Neural cell (in vitro differentiated cells): Measurements from ENCODE around the gene FBXL15. TPM values are rescaled to one million over a fixed set of nuclear protein-coding genes. Genes with fewer than 3 reads are reported as not detected.

Experiments
- H2AFZ ChIP-seq: fragments of 200-600, 300-800 bp; sonication (generic), shearing (Covaris generic); 2 replicates; pipeline ENCODE4 v1.6.0; 2014; ENCODE audit warnings: low read depth, mild to moderate bottlenecking, antibody characterized with exemption, low read length, moderate library complexity
- H3F3A ChIP-seq: fragments of 200-600 bp; shearing (Covaris generic); 2 replicates; pipeline ENCODE4 v1.6.1; 2016; ENCODE audit warnings: mild to moderate bottlenecking, moderate library complexity, mixed read lengths, antibody characterized with exemption, low read length; ENCODE audit not compliant: insufficient read depth, poor library complexity, severe bottlenecking
- H3K27ac ChIP-seq: fragments of 200-600, 300-800 bp; sonication (generic), shearing (Covaris generic); 2 replicates; pipeline ENCODE4 v1.5.1; 2014; ENCODE audit warnings: mild to moderate bottlenecking, low read length, moderate library complexity
- H3K27me3 ChIP-seq: fragments of 300-800, 200-600 bp; sonication (generic), shearing (Covaris generic); 2 replicates; pipeline ENCODE4 v1.6.0; 2014; ENCODE audit warnings: mild to moderate bottlenecking, low read depth, low read length, moderate library complexity; ENCODE audit not compliant: insufficient read depth
- H3K36me3 ChIP-seq: fragments of 300-800, 200-600 bp; sonication (generic), shearing (Covaris generic); 2 replicates; pipeline ENCODE4 v1.5.1; 2014; ENCODE audit warnings: mild to moderate bottlenecking, antibody characterized with exemption, low read length, moderate library complexity; ENCODE audit not compliant: insufficient read depth
- H3K4me2 ChIP-seq: fragments of 300-800, 200-600 bp; sonication (generic), shearing (Covaris generic); 2 replicates; pipeline ENCODE4 v1.6.0; 2014; ENCODE audit warnings: mild to moderate bottlenecking, low read length
- H3K4me3 ChIP-seq: fragments of 300-800, 200-600 bp; sonication (generic), shearing (Covaris generic); 2 replicates; pipeline ENCODE4 v1.5.1; 2014; ENCODE audit warnings: mild to moderate bottlenecking, low read length, moderate library complexity
- H3K79me2 ChIP-seq: fragments of 200-600 bp; shearing (Covaris generic); replicated peaks from 2 replicates; pipeline ENCODE4 v1.6.0; 2014; ENCODE audit warnings: mild to moderate bottlenecking, low read length, moderate library complexity; ENCODE audit not compliant: insufficient read depth
- H3K9ac ChIP-seq: fragments of 300-800, 200-600 bp; sonication (generic), shearing (Covaris generic); 2 replicates; pipeline ENCODE4 v1.6.1; 2016; ENCODE audit warnings: mild to moderate bottlenecking, low read length, mixed read lengths
- H3K9me2 ChIP-seq: fragments of 200-600 bp; shearing (Covaris generic); 2 replicates; pipeline ENCODE4 v1.6.1; 2016; ENCODE audit warnings: mild to moderate bottlenecking, low read length, mixed read lengths; ENCODE audit not compliant: insufficient read depth
- H3K9me3 ChIP-seq: fragments of 200-600, 300-800 bp; sonication (generic), shearing (Covaris generic); 2 replicates; pipeline ENCODE4 v1.6.1; 2016; ENCODE audit warnings: mild to moderate bottlenecking, mixed run types, low read length, moderate library complexity, mixed read lengths
- H4K20me1 ChIP-seq: fragments of 200-600 bp; shearing (Covaris generic); 2 replicates; pipeline ENCODE4 v1.6.1; 2016; ENCODE audit warnings: mild to moderate bottlenecking, mixed run types; ENCODE audit not compliant: insufficient read depth
- CTCF ChIP-seq: fragments of 450-650 bp; IDR thresholded peaks from 2 replicates; pipeline ENCODE4 v1.5.1; 2014; ENCODE audit warnings: antibody characterized with exemption, mild to moderate bottlenecking, moderate library complexity; ENCODE audit not compliant: poor library complexity, severe bottlenecking
- EP300 ChIP-seq: fragments of 450-650 bp; conservative IDR thresholded peaks from 2 replicates; pipeline ENCODE4 v1.6.1; 2014; ENCODE audit warnings: antibody characterized with exemption, mild to moderate bottlenecking, moderate library complexity; ENCODE audit not compliant: poor library complexity, severe bottlenecking
- EZH2 ChIP-seq: fragments of 200-600, 300-800 bp; shearing (Covaris generic), sonication (generic); IDR thresholded peaks from 2 replicates; pipeline ENCODE4 v1.6.1; 2014; ENCODE audit warnings: antibody characterized with exemption, low read length, borderline replicate concordance, mild to moderate bottlenecking; ENCODE audit not compliant: insufficient read depth, poor library complexity, severe bottlenecking
- MXI1 ChIP-seq: fragments of 450-650 bp; conservative IDR thresholded peaks from 2 replicates; pipeline ENCODE4 v1.6.1; 2014; ENCODE audit warnings: antibody characterized with exemption, mild to moderate bottlenecking; ENCODE audit not compliant: poor library complexity, severe bottlenecking
- POLR2AphosphoS5 ChIP-seq: IDR thresholded peaks from 2 replicates; pipeline ENCODE4 v1.6.1; 2012
- RAD21 ChIP-seq: fragments of 450-650 bp; conservative IDR thresholded peaks from 2 replicates; pipeline ENCODE4 v1.6.1; 2014; ENCODE audit warnings: antibody characterized with exemption, mild to moderate bottlenecking, moderate library complexity
- REST ChIP-seq: IDR thresholded peaks from 2 replicates; pipeline ENCODE4 v1.6.1; 2012; ENCODE audit warnings: borderline replicate concordance
- SMC3 ChIP-seq: fragments of 450-650 bp; conservative IDR thresholded peaks from 2 replicates; pipeline ENCODE4 v1.6.1; 2014; ENCODE audit warnings: antibody characterized with exemption, mild to moderate bottlenecking, moderate library complexity; ENCODE audit not compliant: poor library complexity
- TAF1 ChIP-seq: IDR thresholded peaks from 2 replicates; pipeline ENCODE4 v1.6.1; 2012; ENCODE audit warnings: low read depth
- polyA plus RNA-seq: library from polyadenylated mRNA; depleted of rRNA; stranded (reverse); fragments of >200 nt; gene quantifications from 2 replicates; pipeline ENCODE4 v1.2.3, GENCODE V29; 2014

FBXL15 gene
- polyA plus RNA-seq, 1 donor from 2014 or later, result 37.8 TPM

GRCh38 chr10:102462512-102463054, 41.9 kb downstream of the FBXL15 start:
- TF ChIP-seq RAD21 (no peak), TAF1 (no peak), POLR2AphosphoS5 (no peak), REST (no peak), CTCF (no peak), SMC3 (no peak), MXI1 (no peak), EP300 (no peak), EZH2 (no peak)
- Histone ChIP-seq H2AFZ (no peak overlapping the region), H3K27ac (no peak overlapping the region), H3K9ac (no peak overlapping the region), H4K20me1 (no peaks in the 10 kb centered on the region), H3K27me3 (no peaks in the 10 kb centered on the region), H3K4me3 (peak overlapping the region; percentile 75), H3F3A (no peaks in the 10 kb centered on the region), H3K4me2 (no peak overlapping the region), H3K79me2 (no peaks in the 10 kb centered on the region), H3K9me2 (no peaks in the 10 kb centered on the region), H3K36me3 (no peaks in the 10 kb centered on the region), H3K9me3 (no peaks in the 10 kb centered on the region)

GRCh38 chr10:102463983-102464382, 43.3 kb downstream of the FBXL15 start:
- Histone ChIP-seq H4K20me1 (no peaks in the 10 kb centered on the region), H3K9me2 (no peaks in the 10 kb centered on the region), H3K36me3 (no peaks in the 10 kb centered on the region), H3K27me3 (no peaks in the 10 kb centered on the region), H3K4me2 (no peak overlapping the region), H2AFZ (no peak overlapping the region), H3K9me3 (no peaks in the 10 kb centered on the region), H3K9ac (no peak overlapping the region), H3K4me3 (no peak overlapping the region), H3K79me2 (no peaks in the 10 kb centered on the region), H3F3A (no peaks in the 10 kb centered on the region), H3K27ac (no peak overlapping the region)
- TF ChIP-seq CTCF, result no peak
- no peak for TF ChIP-seq POLR2AphosphoS5
- no peak for TF ChIP-seq TAF1
- TF ChIP-seq EZH2, result no peak
- no peak for TF ChIP-seq RAD21
- TF ChIP-seq REST, result no peak
- no peak for TF ChIP-seq MXI1
- no peak for TF ChIP-seq EP300
- no peak for TF ChIP-seq SMC3
